HG03432 (cell line): ENCODE data around the gene PPM1E.
A peak's percentile ranks its signal among the peaks of the same experiment; 100 is the strongest.

Experiments used
- ATAC-seq: cut with Tn5 transposase; IDR thresholded peaks from one replicate; pipeline ENCODE4 v1.9.1; 2021; ENCODE audit warnings: mild to moderate bottlenecking, moderate library complexity; ENCODE audit not compliant: unreplicated experiment

Gene PPM1E

GRCh38 chr17:58993311-58993710 is 237.7 kb downstream of the PPM1E start:
- ATAC-seq, result no peak

GRCh38 chr17:58995247-58995940 is 239.7 kb downstream of the PPM1E start:
- ATAC-seq, result no peak

- no peak for ATAC-seq
Observed at GRCh38 chr17:58996968-58997367, 241.3 kb downstream of the PPM1E start.

- ATAC-seq, result no peak
Observed at GRCh38 chr17:58997756-58998553, 242.3 kb downstream of the PPM1E start.

- ATAC-seq, result no peak
Observed at GRCh38 chr17:58998871-58999270, 243.2 kb downstream of the PPM1E start.

GRCh38 chr17:58999500-58999899 is 243.8 kb downstream of the PPM1E start:
- no peak for ATAC-seq

GRCh38 chr17:59000022-59000421 is 244.4 kb downstream of the PPM1E start:
- ATAC-seq, result no peak

- peak; percentile 91 for ATAC-seq
Observed at GRCh38 chr17:59001158-59001814, 245.6 kb downstream of the PPM1E start.

- no peak for ATAC-seq
Observed at GRCh38 chr17:59002126-59002525, 246.5 kb downstream of the PPM1E start.

- ATAC-seq, result no peak
Observed at GRCh38 chr17:59002848-59003247, 247.2 kb downstream of the PPM1E start.

GRCh38 chr17:59003860-59004259 is 248.2 kb downstream of the PPM1E start:
- no peak for ATAC-seq

GRCh38 chr17:59004338-59005111 is 248.9 kb downstream of the PPM1E start:
- no peak for ATAC-seq

- no peak for ATAC-seq
Observed at GRCh38 chr17:59007995-59008394, 252.3 kb downstream of the PPM1E start.

GRCh38 chr17:59008737-59009136 is 253.1 kb downstream of the PPM1E start:
- no peak for ATAC-seq

- no peak for ATAC-seq
Observed at GRCh38 chr17:59010026-59010425, 254.4 kb downstream of the PPM1E start.

- ATAC-seq, result no peak
Observed at GRCh38 chr17:59011975-59012374, 256.3 kb downstream of the PPM1E start.

GRCh38 chr17:59018019-59018418 is 262.4 kb downstream of the PPM1E start:
- no peak for ATAC-seq

- ATAC-seq, result no peak
Observed at GRCh38 chr17:59024916-59025315, 269.3 kb downstream of the PPM1E start.

- no peak for ATAC-seq
Observed at GRCh38 chr17:59026176-59026939, 270.7 kb downstream of the PPM1E start.

- no peak for ATAC-seq
Observed at GRCh38 chr17:59027750-59028149, 272.1 kb downstream of the PPM1E start.
